ENCODE measurements around the gene CCDC12. TPM values are rescaled to one million over a fixed set of nuclear protein-coding genes. Genes with fewer than 3 reads are reported as not detected.
"Not testable (repeated sequence)": the region's sequence is repeated elsewhere in the genome, so short reads cannot be mapped to it uniquely, and the experiment has no call there.

Gene CCDC12
- total RNA-seq, 1 donor from 2014 or later, result 71.5 TPM

DNA sequence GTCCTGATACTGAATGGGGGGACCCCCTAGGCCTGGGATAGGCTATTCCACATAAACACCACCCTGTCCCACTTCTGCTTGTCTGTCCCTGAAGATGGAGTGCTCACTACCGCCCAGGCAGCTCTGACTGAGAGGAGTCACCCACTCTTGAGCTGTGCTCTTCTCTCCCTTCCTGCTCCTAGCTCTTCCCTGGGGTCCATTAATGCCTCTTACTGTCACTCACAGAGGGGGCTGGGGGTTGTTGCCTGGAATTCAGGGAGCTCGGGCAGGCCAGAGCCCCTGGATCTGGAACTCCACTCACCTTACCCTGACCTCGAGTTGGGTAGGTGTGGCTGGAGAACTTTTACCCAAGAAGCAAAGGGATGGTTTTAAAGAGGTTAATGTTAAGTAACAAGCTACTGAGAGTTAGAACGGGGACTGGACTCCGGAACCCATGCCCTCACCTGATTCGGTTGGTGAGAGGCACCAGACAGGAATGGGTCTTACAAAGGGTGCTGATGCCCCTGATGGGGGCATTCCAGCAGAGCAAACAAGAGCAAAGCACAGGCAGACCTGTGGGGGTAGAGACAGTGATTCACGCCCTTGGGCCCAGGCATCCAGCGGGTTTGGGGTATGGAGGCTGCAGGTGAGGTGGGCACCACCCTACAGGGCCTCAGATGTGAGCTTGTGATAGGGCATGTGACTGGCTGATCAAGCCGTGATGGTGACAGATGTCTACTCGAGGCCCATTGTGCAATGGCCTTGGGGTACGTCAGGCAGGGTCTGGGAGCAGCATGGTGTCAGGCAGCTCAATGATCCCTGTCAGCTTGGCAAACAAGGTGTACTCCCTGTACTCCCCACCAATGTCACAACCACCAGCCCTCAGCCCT, 8.3 kb upstream of the CCDC12 start:
- intact Hi-C loops (cut with micrococcal nuclease), result loop anchor here (5.0 kb wide), 2 partner anchors 37 to 58 kb away; no protein-coding TSS in a partner anchor

- intact Hi-C loops (cut with micrococcal nuclease), result no loop called here
Measured at GRCh38 chr3:46982546-46982945, 6.0 kb upstream of the CCDC12 start.

DNA sequence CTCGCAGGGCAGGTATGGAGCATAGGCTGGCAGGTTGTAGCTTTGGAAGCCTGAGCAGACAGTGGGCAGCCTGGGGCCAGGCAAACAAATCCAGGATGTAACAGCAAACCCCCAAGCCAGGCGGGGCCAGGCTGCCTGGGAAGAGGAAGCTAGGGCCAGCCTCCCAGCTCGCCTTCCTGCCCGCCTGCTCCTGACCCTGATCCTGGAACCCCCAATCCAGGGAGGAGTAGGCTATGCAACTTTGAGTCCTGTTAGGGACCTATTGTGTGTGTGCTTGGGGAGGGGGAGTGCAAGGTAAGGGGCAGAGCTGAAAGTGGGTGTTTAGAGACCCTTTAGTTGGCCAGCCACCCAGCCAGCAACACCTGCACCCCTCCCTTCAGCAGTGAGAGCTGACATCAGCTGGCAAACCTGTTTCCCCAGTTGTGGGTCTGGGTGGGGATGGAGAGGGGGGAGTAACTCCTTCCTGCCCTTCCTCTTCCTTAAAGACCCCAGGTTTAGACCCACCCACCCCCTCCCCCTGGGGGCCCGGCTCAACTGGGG, 5.5 kb upstream of the CCDC12 start:
- intact Hi-C loops (cut with micrococcal nuclease), result no loop called here

DNA sequence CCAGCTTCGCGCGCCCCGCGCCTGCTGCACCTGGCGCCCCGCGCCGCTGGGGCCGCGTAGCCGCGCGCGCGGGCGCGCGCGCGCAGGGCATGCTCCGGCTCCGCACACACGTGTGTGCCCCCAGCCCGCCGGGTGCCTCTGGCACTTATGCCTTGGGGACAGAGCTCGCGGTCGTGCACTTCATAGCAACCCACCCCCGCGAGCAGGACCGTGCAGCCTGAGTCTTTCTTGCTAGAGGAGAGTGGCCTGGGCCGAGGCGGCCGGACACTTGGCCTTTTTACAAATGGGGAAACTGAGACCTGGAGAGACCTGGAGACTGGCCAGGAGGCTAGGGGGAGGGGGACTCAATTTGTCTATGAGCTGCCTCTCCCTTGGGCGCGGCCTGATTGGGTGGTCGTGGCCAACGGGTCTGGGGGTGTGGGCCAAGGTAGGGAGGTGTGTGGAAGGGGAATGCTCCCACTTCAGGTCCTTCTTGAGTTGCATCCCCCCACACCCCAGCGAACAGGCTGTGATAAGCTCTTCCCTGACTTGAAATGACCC, 3.5 kb upstream of the CCDC12 start:
- intact Hi-C loops (cut with micrococcal nuclease), result loop anchor here (1.0 to 5.0 kb wide), 6 partner anchors 7 to 988 kb away; partner anchors contain the start of genes ELP6, KIF9, KLHL18 and SETD2

GRCh38 chr3:46978985-46979944, 2.7 kb upstream of the CCDC12 start, which contains the start of gene NBEAL2:
NBEAL2 (plus strand) TSS chr3:46979666; CDS start chr3:46979862, 196 bp downstream.
- intact Hi-C loops (cut with micrococcal nuclease), result loop anchor here (1.0 to 5.0 kb wide), 6 partner anchors 8 to 987 kb away; partner anchors contain the start of genes ELP6, KIF9, KLHL18 and SETD2

DNA sequence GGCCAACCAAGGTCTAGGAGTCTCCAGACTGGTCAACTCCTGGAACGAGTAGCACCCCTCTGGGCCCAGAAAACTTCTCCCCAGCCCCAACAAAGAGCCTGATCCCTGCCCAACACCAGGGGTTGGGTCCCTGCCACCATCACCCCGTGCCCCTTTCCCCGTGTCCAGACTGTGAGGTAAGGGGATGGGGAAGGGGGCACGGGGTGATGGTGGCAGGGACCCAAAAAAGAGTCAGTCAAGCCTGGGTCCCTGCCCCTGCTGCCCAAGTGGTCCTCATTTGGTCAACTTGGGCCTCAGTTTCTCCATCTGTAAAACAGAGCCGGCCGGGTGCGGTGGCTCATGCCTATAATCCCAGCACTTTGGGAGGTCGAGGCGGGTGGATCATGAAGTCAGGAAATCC, 1.8 kb upstream of the CCDC12 start:
- intact Hi-C loops (cut with micrococcal nuclease), result loop anchor here (2.0 to 5.0 kb wide), 5 partner anchors 30 to 986 kb away; partner anchors contain the start of genes ELP6, KIF9, KLHL18 and SETD2

DNA sequence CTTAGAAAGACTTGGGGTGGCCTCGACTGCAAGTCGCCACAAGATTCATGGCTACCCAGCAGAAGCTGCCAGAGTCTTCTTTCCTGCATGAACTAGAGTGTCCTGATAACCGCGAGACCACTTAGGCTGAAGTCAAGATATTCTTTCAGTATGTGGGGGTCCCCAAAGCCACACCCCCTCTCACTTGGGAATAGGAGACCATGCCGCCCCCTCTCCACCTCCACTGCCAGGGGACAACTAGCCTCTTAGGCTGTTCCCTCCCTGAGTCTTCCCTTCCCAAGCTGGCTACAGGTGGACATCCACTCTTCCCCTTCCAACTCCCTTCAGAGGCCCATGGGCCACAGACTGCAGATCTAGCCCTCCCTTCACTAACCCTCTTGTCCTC, 1.3 kb upstream of the CCDC12 start:
- intact Hi-C loops (cut with micrococcal nuclease), result loop anchor here (2.0 to 5.0 kb wide), 5 partner anchors 29 to 986 kb away; partner anchors contain the start of genes ELP6, KIF9, KLHL18 and SETD2

GRCh38 chr3:46974421-46975171, 1.9 kb downstream of the CCDC12 start:
- intact Hi-C loops (cut with micrococcal nuclease), result loop anchor here (5.0 kb wide), 2 partner anchors 538 to 982 kb away; partner anchors contain the start of gene ELP6

- intact Hi-C loops (cut with micrococcal nuclease), result no loop called here
Measured at GRCh38 chr3:46972396-46972795, 4.1 kb downstream of the CCDC12 start.

DNA sequence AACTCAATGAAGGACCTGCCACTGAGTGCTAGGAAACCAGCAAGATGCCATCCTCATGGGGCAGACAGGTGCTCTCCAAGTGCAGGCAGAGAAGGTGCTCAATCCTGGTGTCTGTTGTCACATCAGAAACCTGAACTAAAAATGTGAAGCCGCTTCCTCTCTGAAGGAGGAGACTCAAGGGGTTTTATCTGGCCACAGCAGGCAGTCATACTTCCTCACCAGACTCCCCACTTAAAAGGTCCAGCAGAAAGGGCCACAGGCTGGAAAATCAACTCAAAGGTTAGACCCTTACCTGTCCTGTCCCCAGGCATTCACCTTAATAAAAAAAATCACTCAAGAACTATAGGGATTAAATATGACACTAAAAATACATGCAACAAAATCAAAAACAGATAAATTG, 4.8 kb downstream of the CCDC12 start:
- intact Hi-C loops (cut with micrococcal nuclease), result loop anchor here (2.0 kb wide), 1 partner anchor 19 kb away; no protein-coding TSS in a partner anchor

DNA sequence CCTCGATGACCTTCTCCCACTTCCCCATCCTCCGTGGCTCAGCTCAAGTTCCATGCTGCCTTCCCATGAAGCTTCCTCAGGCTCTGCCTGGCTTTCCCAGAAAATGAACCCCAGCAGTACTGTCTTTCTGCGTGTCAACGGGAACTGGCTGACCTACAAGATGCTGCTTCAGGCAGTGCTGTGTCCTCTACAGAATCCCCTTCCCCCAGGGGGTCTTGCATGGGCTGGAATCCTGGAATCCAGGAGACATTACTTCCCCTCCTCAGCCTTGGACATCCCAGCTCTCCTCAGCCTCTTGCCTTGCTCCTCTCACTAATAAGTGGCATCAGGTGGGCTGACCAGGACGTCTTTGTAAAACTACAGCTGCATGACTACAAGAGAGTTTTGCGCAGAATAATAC, 5.4 kb downstream of the CCDC12 start:
- intact Hi-C loops (cut with micrococcal nuclease), result loop anchor here (2.0 kb wide), 1 partner anchor 18 kb away; no protein-coding TSS in a partner anchor

DNA sequence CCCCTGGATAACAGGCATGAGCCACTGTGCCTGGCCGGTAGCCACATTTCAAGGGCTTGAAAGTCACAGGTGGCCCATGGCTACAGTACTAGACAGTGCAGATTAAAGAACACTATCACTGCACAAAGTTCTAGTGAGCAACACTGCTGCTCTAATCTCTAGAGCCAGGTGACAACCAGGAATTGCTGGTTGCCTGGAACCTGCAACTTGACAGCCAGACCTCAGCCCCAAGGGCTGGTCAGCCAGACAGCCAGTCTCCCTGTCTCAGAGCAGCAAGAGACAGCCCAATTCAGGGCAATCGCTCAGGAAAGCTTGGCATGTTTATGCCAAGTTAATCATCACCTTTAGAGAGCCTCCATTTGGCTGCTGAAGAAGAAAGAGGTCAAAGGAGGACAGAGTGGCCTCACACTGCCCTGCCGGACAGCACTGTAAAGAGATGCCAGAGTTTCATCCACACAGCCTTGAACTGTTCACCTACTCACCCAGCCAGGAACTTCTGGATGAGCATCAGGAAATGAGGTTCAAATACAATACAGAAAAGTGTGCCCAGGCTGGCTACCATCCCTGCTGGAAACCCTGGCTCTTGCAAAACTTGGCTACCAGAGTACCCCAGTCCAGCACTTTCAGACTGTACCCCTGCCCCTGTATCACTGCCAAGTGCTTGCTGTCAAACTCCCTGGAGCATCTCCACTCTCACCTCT, 6.0 kb downstream of the CCDC12 start:
- intact Hi-C loops (cut with micrococcal nuclease), result loop anchor here (2.0 kb wide), 1 partner anchor 18 kb away; no protein-coding TSS in a partner anchor

GRCh38 chr3:46968783-46969428, 7.6 kb downstream of the CCDC12 start:
- intact Hi-C loops (cut with micrococcal nuclease), result no loop called here

- intact Hi-C loops (cut with micrococcal nuclease), result no loop called here
Measured at GRCh38 chr3:46966811-46967210, 9.7 kb downstream of the CCDC12 start.

DNA sequence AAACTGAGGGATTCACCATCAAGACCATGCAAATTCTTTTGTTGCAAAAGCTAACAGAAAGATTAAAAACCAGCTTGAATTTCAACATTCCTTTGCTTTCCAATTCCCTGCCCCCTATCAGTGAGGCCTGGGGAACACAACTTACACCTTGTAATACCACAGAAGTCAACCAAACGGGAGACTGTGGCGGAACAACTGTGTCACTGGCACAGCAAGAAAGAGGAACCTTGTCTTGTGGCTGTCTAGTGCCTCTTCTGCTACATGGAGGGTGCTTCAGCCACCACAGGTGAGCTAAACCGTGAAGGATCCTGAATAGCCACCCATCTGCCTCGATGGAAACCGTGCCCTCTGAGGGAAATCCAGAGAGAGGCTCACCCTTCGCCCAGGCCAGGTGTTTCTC, 11.4 kb downstream of the CCDC12 start:
- intact Hi-C loops (cut with micrococcal nuclease), result no loop called here

DNA sequence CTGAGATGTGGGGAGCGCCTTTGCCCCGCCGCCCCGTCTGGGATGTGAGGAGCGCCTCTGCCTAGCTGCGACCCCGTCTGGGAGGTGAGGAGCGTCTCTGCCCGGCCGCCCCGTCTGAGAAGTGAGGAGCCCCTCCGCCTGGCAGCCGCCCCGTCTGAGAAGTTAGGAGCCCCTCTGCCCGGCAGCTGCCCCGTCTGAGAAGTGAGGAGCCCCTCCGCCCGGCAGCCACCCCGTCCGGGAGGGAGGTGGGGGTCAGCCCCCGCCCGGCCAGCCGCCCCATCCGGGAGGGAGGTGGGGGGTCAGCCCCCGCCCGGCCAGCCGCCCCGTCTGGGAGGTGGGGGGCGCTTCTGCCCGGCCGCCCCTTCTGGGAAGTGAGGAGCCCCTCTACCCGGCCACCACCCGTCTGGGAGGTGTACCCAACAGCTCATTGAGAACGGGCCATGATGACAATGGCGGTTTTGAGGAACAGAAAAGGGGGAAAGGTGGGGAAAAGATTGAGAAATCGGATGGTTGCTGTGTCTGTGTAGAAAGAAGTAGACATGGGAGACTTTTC, 12.4 kb downstream of the CCDC12 start:
- intact Hi-C loops (cut with micrococcal nuclease), result not testable (repeated sequence)

GRCh38 chr3:46962990-46963389, 13.6 kb downstream of the CCDC12 start:
- intact Hi-C loops (cut with micrococcal nuclease), result no loop called here

GRCh38 chr3:46962427-46962826, 14.1 kb downstream of the CCDC12 start:
- intact Hi-C loops (cut with micrococcal nuclease), result no loop called here

All from T-helper 2 cell treated with Interferon-gamma antibody and Interleukin-4, amounts not matched to agents 100 ng/mL and 5 ng/mL, for 36 hours (primary cell).